PFSK-1 (cell line): ENCODE measurements around the gene SYNDIG1.

Source experiments
- POLR2AphosphoS5 ChIP-seq: IDR thresholded peaks from 2 replicates; pipeline ENCODE4 v1.6.1; 2012; ENCODE audit warnings: low read depth, mild to moderate bottlenecking, control low read depth, low read length, moderate library complexity
- REST ChIP-seq, 2 experiments: IDR thresholded peaks; 2 replicates each; pipeline versions ENCODE4 v1.6.1 to v1.8.0; 2011 to 2012; ENCODE audit warnings: low read depth in 2 of 2, low read length in 2 of 2, control low read depth in 1 of 2, inconsistent platforms in 1 of 2, mild to moderate bottlenecking in 1 of 2, moderate library complexity in 1 of 2; ENCODE audit not compliant: insufficient read depth in 1 of 2
- TAF1 ChIP-seq: IDR thresholded peaks from 2 replicates; pipeline ENCODE4 v1.6.1; 2012; ENCODE audit warnings: low read length, control low read depth, borderline replicate concordance; ENCODE audit not compliant: insufficient read depth

GRCh38 chr20:24531202-24531601, 61.8 kb downstream of the SYNDIG1 start:
- TF ChIP-seq POLR2AphosphoS5, result no peak
- TF ChIP-seq REST (IDR thresholded peaks at IDR 0.05; ENCODE audit: insufficient read depth in 1 of 2, low read depth in 2 of 2, low read length in 2 of 2), result no peak
- TF ChIP-seq TAF1, result no peak
